ENCODE data around the gene DNAH11. TPM values are rescaled to one million over a fixed set of nuclear protein-coding genes. Genes with fewer than 3 reads are reported as not detected.

Gene DNAH11
- total and polyA plus RNA-seq, 2 of the 13 experiments (the other 11 are each of a cell fraction or from before 2014, with no cell fraction given), result not detected

DNA sequence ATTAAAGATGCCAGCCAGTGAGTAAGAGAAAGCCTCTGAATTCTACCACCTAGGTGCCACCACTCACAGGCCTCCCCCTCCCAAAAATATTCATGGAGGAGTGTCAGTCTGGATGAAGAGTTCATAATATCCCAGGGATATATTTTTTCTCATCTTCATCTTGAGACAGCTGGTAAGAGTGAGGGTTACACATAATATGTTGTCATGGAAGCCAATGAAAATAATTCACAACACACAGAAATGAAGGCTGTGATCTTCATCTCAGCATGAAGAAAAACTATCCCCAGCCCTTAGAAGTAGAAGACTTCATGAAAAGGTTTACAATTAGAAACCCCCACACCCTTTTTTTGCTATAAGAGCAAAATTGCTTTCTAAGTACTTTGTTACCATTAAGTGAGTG, 175.6 kb downstream of the DNAH11 start:
- H3K79me2 ChIP-seq (ENCODE audit: insufficient read depth, low read length), result no peaks in the 10 kb centered on the region
- POLR2A ChIA-PET, result no interaction called here
- DNase-seq (ENCODE audit: low spot score) (no peak), FAIRE-seq (no peak), ATAC-seq (no peak)
- BruUV-seq (replicated peaks), result no TSS peak
- intact Hi-C loops (cut with micrococcal nuclease; ENCODE audit: unreplicated experiment) (no loop called here), in situ Hi-C loops (cut with HindIII; ENCODE audit: extremely low pct_ligation_motif_present, low pct_unique_long_range_greater_than_20kb) (no loop called here)
- H3K27me3 ChIP-seq (ENCODE audit: control insufficient read depth in 1 of 2, insufficient read depth in 2 of 2, low read length in 2 of 2), result no peaks in the 10 kb centered on the region
- H3K9me3 ChIP-seq (ENCODE audit: low read length), result no peaks in the 10 kb centered on the region
- TF ChIP-seq ZBTB10 (CRISPR knock-in tag; IDR thresholded peaks at IDR 0.05; ENCODE audit: borderline replicate concordance) (no peak), ZNF543 (CRISPR knock-in tag; IDR thresholded peaks at IDR 0.05) (no peak), CBFB (CRISPR knock-in tag; IDR thresholded peaks at IDR 0.05) (no peak), MLX (CRISPR knock-in tag; IDR thresholded peaks at IDR 0.05) (no peak)
- no peak overlapping the region for H3K9ac ChIP-seq (ENCODE audit: insufficient read depth, low read depth, low read length)
- H3K4me2 ChIP-seq (ENCODE audit: low read depth, low read length), result no peak overlapping the region
- CTCF ChIA-PET (ENCODE audit: low intra/inter-chr PET ratio, low total read pairs), result no interaction called here
- H3K4me1 ChIP-seq (ENCODE audit: insufficient read depth, low read length), result no peaks in the 10 kb centered on the region
- H3K27ac ChIP-seq (ENCODE audit: extremely low read length, insufficient read depth, low read length), result no peak overlapping the region
- no peaks in the 10 kb centered on the region for H4K20me1 ChIP-seq (ENCODE audit: insufficient read depth, low read length)
- no peaks in the 10 kb centered on the region for H3K36me3 ChIP-seq (replicated peaks in 1 of 2; ENCODE audit: control insufficient read depth in 1 of 2, insufficient read depth in 2 of 2, low read length in 2 of 2)
- no peak overlapping the region for H3K4me3 ChIP-seq (replicated peaks in 1 of 3; ENCODE audit: insufficient read depth in 1 of 3, low read depth in 2 of 3, low read length in 3 of 3)
- no peak overlapping the region for H2AFZ ChIP-seq (ENCODE audit: low read length)

GRCh38 chr7:21719846-21720245, 177.0 kb downstream of the DNAH11 start:
- Histone ChIP-seq H3K27ac (ENCODE audit: extremely low read length, insufficient read depth, low read length) (no peak overlapping the region), H3K79me2 (ENCODE audit: insufficient read depth, low read length) (no peaks in the 10 kb centered on the region), H3K9ac (ENCODE audit: insufficient read depth, low read depth, low read length) (no peak overlapping the region), H3K9me3 (ENCODE audit: low read length) (no peaks in the 10 kb centered on the region), H3K27me3 (ENCODE audit: control insufficient read depth in 1 of 2, insufficient read depth in 2 of 2, low read length in 2 of 2) (no peaks in the 10 kb centered on the region), H2AFZ (ENCODE audit: low read length) (no peak overlapping the region), H3K36me3 (replicated peaks in 1 of 2; ENCODE audit: control insufficient read depth in 1 of 2, insufficient read depth in 2 of 2, low read length in 2 of 2) (no peaks in the 10 kb centered on the region), H3K4me1 (ENCODE audit: insufficient read depth, low read length) (no peaks in the 10 kb centered on the region), H3K4me3 (replicated peaks in 1 of 3; ENCODE audit: insufficient read depth in 1 of 3, low read depth in 2 of 3, low read length in 3 of 3) (no peak overlapping the region), H4K20me1 (ENCODE audit: insufficient read depth, low read length) (no peaks in the 10 kb centered on the region), H3K4me2 (ENCODE audit: low read depth, low read length) (no peak overlapping the region)
- DNase-seq (ENCODE audit: low spot score) (no peak), FAIRE-seq (no peak), ATAC-seq (no peak)
- no TSS peak for BruUV-seq (replicated peaks)
- WGBS (ENCODE audit: low lambda C conversion rate), result 36% methylated on average over 10 of the region's 10 CpGs
- in situ Hi-C loops (cut with HindIII; ENCODE audit: extremely low pct_ligation_motif_present, low pct_unique_long_range_greater_than_20kb) (no loop called here), intact Hi-C loops (cut with micrococcal nuclease; ENCODE audit: unreplicated experiment) (no loop called here)
- ChIA-PET POLR2A (no interaction called here), CTCF (ENCODE audit: low intra/inter-chr PET ratio, low total read pairs) (no interaction called here)
- no peak for TF ChIP-seq ZKSCAN1 (IDR thresholded peaks at IDR 0.05; ENCODE audit: low read length)
- TF ChIP-seq ZNF672 (CRISPR knock-in tag; IDR thresholded peaks at IDR 0.05), result no peak
- TF ChIP-seq SOX6 (IDR thresholded peaks at IDR 0.05), result no peak
- TF ChIP-seq SOX6 (CRISPR knock-in tag; IDR thresholded peaks at IDR 0.05), result no peak
- TF ChIP-seq NR2C2 (CRISPR knock-in tag; IDR thresholded peaks at IDR 0.05; ENCODE audit: borderline replicate concordance), result no peak
- no peak for TF ChIP-seq PAWR (CRISPR knock-in tag; IDR thresholded peaks at IDR 0.05; ENCODE audit: borderline replicate concordance)
- TF ChIP-seq ZBTB33 (CRISPR knock-in tag; IDR thresholded peaks at IDR 0.05), result no peak
- no peak for TF ChIP-seq PAF1 (CRISPR knock-in tag; IDR thresholded peaks at IDR 0.05)
- no peak for TF ChIP-seq ZKSCAN8 (CRISPR knock-in tag; IDR thresholded peaks at IDR 0.05; ENCODE audit: borderline replicate concordance)

All from HepG2 (cell line).